HG03159 (cell line): ENCODE results near the gene SLC29A2.
"Not testable (repeated sequence)": the region's sequence is repeated elsewhere in the genome, so short reads cannot be mapped to it uniquely, and the experiment has no call there.

Source experiments
- ATAC-seq: cut with Tn5 transposase; IDR thresholded peaks from one replicate; pipeline ENCODE4 v1.9.1; 2021; ENCODE audit warnings: mild to moderate bottlenecking, moderate library complexity; ENCODE audit not compliant: unreplicated experiment

Gene SLC29A2

DNA sequence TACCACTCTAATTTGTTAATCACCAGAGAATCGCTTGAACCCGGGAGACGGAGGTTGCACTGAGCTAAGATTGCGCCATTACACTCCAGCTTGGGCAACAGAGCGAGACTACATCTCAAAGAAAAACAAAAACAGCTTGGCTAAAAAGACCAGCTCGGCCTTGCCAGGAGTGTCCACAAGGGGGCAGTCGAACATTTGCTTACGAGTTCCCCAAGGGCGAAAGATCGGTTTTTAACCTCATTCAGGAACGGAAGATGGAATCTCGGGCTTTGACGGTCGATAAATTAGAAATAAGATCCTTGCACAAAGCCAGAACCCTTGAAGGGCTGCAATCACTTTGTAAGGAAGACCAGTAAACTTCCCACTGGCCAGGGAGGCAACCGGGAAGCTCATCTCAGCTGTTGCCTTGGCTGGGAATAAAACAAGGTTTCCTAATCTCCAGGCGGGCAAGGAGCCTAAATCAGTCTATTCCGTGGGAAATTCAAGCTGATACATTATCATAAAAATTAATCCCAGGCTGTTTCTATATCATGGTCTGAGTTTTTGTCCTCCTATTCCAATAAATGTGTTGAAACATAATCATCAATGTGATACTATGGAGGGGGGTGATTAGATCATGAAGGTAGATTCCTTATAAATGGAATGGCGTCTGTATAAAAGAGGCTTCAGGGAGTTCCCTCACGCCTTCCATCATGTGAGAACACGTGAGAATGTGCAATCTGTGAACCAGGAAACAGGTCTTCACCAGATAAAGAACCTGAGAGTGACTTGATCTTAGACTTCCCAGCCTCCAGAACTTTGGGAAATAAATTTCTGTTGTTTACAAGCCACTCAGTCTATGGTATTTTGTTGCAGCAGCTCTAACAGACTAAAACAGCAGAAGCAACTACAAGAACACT is 14.9 kb upstream of the SLC29A2 start:
- ATAC-seq, result no peak

DNA sequence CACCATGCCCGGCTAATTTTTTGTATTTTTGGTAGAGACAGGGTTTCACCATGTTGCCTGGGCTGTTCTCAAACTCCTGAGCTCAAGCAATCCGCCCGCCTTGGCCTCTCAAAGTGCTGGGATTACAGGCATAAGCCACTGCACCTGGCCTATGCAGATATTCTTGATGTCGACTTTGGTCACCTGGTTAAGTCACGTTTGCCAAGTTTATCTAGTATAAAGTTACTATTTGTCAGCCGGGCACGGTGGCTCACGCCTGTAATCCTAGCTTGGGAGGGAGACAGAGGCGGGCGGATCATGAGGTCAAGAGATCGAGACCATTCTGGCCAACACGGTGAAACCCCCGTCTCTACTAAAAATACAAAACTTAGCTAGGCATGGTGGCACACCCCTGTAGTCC is 12.8 kb upstream of the SLC29A2 start:
- ATAC-seq, result not testable (repeated sequence)

DNA sequence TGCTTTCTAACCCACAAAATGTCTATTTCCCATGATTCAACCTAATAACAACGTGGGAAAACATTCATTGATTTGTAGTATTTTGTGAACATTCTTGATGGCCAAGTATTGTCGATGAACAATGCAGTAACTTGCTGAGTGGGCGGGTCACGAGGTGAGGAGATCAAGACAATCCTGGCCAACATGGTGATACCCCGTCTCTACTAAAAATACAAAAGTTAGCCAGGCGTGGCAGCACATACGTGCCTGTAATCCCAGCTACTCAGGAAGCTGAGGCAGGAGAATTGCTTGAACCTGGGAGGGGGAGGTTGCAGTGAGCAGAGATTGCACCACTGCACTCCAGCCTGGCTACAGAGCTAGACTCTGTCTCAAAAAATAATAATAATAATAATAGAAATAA is 8.7 kb upstream of the SLC29A2 start:
- not testable (repeated sequence) for ATAC-seq

DNA sequence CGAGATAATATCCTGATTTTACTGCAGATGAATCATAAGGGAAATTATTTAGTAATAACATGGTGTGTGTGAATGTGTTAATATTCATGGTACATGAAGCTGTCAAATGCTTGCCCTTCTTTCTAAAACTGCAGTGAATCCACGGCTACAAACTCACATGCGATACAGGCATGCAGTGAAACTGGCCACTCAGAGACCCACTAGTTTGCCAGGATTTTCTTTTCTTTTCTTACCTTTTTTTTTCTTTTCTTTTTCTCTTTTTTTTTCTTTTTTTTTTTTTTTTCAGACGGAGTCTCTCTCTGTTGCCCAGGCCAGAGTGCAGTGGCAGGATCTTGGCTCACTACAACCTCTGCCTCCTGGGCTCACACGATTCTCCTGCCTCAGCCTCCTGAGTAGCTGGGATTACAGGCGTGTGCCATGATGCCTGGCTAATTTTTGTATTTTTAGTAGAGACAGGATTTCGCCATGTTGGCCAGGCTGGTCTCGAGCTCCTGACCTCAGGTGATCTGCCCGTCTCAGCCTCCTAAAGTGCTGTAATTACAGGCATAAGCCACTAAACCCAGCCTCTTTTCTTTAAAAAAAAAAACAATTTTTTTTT is 2.2 kb upstream of the SLC29A2 start:
- not testable (repeated sequence) for ATAC-seq

DNA sequence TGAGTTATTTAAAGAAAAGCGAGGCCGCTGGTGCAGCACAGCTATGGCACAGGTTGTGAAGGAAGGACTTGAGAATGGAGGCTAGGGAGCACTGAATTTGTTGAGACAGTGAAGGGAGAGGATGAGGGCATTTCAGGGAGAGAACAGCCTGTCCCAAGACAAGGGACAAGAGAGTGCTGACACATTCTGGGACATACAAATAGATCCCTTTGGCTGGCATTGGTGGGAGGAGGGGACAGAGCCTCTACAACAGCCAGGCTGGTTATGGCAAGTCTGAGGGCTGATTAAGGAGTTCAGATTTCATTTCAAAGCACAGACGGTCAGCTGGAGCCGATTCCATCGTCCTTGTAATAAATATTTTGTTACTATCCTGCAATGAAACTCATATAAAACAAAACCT is 1.7 kb upstream of the SLC29A2 start:
- no peak for ATAC-seq

DNA sequence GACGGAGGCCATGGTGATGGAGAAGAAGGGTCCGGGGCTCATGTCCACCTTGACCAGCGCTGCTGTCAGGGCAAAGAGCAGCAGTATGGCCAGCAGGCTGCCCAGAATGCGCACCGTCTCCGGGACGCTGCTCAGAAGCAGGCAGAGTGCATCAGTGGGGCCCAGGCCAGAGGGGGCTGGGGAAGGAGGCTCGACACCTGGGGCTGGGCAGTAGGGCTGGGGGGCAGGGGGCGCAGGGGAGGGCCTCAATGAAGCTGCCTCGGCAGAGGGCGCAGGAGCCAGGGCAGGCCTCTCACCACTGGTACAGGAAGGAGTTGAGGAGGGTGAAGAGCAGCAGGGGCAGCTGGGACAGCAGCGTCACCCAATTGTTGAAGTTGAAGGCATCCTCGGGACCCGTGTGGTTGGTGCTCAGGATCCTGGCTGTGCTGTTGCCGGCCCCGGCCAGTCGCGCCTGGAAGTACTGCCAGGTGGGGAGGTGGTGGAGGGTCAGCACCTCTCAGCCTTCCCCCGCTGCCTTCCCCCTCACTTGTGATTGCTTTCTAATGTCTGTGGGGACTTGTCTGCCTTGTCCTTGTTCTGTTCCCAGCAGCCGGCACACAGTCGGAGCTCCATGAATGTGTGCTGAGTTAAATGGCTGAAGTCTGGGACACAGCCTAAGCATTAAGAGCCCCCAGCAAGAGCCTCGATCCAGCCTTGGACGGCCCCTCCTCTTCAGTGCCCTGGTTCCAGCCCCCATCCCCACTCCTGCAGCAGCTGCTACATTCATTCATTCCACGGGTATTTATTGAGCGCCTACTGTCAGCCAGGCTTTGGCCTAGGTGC is 2.3 kb downstream of the SLC29A2 start:
- no peak for ATAC-seq

DNA sequence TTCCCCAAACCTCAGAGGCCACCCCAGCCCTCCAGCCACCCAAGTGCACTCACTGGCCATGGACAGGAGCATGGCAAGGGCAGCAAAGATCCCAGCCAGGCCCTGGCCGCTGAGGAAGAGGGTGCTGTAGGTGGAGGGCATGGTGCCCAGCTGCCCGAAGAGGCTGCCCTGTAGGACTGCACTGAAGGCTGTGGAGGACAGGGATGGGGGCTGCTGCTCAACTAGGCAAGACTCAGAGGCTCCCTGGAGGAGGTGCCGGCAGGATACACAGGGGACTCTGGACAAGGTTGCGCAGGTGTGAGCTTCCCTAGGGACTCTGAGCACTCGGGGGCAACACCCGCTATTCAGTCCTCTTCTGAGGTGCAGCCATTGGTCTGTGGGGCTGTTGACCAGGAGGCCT is 3.1 kb downstream of the SLC29A2 start:
- ATAC-seq, result no peak

DNA sequence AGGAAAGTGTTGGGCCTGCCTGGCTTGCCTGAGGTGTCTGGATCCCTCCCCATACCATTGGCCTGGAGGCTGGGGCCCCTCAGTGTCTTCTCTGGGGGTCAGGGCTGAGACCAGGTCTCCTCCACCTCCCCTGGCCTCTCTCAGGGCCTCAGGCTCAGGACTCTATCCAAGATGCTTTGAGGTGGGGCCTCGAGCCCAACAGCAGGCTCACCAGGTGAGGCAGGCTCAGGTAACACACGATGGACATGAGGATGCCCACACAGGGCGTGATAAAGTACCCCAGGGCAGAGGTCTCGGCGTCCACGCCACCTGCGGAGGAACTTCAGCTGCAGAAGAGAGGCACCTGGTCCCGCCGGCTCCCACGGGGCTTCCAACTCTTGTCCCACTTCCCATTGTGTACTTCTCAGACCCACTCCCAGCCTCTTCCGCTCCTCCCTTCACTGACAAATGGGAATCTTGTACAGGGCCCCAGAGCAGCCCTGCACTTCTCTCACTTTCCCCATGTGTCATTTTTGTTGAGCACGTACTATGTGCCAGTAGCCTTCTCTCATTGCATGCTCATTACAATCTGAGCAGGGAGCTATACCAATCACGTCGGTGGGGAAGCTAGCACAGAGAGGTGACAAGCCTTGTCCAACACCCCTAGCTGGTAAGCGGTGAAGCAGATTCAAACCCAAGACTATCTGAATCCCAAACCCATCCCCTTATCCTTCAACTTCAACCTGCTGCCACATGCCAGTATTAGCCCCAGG is 3.8 kb downstream of the SLC29A2 start:
- no peak for ATAC-seq

DNA sequence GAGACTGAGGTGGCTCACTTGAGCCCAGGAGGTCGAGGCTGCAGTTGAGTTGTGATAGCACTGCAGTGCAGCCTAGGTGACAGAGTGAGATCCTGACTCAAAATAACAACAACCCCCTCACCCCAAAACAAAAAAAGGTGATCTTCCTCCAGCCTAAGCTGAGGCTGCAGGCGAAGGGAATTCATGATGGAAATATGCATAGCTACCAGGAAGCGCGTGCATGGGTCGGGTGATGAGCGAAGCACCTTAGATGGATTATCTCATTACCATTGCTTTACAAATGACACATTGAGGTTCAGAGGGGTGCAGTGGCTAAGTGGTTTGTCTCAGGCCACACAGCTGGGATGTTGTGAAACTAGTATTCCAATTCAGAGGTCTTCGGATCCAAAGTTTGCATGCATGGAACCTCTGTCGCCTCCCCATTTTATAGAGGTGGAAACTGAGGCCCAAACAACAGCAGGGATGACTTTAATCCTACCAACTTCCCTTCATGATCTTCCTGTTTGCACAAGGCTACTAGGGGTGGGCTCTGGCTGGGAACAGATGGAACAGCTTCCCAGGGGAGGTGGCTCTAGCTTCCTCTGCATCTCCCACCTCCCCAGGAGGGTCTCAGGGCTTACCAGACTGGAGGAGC is 4.6 kb downstream of the SLC29A2 start:
- no peak for ATAC-seq

DNA sequence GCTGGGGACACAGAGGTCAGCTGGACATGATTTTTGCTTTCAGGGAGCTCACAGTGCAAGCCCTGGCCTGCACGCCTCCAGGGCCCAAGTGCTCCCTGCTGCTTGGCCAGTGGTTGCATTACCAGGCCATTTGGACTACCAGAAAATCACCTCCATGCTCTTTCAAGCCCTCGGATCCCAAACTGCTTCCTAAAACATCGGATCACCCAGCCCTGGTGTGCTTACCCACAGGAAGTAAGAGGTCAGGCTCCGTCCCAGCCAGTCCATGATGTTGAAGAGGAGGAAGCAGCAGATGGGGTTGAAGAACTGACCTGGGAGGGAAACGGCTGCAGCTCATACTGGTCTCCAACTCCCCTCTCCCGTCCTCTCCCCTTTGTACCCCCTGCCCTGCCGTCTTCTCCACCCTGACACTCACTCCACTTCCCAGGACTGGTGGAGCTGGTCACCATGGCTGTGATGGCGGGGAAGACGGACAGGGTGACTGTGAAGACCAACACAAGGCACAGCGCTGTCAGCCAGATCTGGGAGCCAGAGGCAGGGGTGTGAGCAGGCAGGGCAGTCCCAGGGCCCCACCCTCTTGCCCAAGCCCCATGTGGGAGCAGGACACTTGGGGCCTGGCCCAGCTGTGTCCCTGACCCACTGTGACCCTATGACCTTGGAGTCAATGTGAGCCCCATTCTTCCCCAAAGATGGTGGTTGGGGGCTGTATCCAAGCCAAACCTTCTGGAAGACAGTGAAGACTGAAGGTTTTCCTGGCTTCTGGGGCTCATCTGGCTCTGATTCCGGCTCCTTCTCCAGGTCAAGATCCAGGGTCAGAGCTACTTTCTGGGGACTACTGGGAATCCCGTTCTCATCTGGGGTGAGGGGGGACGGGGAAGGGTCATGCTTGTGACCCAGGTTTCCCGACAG is 5.6 kb downstream of the SLC29A2 start:
- ATAC-seq, result no peak

DNA sequence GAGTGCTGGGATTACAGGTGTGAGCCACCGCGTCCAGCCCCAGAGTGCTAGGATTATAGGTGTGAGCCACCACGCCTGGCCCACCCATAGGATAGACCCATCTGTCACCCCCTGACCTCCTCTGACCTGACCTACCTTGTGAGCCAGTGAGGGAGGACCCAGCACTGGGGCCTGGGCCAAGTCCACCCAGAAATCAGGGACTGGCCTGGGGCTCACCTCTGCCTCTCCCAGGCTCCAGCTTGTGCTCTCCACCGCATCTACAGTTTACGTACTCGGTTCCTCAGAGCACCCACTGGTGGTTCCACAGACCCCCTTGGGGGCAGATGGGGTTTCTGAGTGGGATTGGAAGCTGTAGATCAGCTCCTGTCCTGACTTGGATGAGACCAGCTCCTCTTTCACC is 6.4 kb downstream of the SLC29A2 start:
- no peak for ATAC-seq

DNA sequence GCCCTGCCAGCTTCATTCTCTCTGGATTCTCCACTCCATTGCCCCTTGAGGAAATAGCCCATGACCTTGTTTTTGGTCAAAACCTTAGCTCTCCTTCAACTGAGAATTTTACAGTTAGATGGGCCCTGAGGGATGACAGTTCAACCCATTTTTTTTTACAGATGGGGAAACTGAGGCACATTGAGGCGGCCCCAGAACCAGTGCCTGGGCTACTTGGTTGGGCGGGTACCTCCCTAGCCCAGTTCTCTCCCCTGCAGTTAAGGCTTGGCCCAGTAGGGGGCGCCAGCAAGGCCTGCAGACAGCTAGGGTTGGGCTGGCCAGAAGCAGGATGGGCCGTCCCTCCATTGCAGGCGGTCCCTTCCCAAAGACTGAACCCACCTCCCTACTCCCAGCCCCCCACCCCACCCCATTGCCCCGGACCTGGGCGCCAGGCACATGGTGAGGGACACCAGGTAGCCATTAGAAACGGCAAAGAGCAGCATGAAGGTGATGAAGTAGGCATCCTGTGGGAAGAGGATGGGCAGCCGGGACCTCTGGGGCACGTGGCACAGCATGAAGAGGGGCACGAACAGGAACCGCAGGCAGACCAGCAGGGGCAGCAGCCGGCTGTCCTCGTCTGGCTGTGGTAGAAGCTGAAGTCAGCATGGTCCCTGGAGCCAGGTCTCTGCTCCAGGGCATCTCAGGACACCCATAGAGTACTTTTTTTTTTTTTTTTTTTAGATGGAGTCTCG is 7.6 kb downstream of the SLC29A2 start:
- ATAC-seq, result no peak

DNA sequence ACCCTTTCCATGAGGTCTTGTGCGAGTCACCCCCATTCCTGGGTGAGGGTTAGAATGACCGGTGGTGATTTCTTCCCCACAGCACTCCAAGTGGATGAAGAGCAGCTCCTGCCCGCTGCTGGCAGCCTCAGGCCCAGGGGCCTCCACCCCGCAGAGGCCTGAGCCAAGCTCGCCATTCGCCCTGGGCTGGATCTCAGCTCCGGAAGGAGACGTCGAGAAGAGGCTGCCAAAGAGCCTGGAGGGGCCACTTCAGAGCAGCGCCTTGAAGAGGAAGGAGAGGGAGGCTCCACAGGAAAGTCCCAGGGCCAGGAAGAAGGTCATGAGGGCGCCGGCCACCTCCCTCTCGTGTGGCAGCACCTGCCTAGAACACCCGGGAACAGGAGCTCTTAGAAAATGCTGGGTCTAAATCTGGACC is 8.4 kb downstream of the SLC29A2 start:
- ATAC-seq, result no peak

DNA sequence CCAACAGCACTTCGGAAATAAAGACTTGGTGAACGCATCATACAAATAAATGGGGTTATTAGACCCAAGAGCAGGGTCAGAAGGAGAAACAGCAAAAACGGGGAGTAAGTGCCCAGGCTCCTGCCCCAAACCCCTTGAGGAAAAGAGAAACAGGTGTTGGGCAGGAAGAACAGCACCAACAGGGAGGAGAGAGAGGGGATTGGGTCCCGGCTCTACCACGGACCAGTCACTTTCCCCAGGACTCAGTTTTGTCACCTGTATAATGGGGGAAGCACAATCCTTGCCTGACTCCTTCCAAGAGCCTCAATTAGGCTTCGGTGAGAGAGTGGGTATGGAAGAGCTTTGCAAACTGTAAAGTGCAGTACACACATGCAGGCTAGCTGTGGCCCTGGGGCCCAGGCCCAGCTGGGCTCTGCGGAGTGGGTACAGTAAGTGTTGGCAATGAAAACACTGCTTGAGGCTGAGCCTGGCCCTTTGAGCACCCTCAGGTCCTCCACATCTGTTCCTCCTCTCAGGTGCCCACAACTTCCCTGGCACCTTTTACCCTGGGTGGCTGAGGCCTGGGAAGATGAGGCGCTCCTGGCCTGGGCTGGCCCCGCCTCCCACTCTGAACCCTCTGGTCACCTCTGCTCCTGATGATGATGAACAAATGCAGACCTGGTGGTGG is 8.9 kb downstream of the SLC29A2 start:
- no peak for ATAC-seq

DNA sequence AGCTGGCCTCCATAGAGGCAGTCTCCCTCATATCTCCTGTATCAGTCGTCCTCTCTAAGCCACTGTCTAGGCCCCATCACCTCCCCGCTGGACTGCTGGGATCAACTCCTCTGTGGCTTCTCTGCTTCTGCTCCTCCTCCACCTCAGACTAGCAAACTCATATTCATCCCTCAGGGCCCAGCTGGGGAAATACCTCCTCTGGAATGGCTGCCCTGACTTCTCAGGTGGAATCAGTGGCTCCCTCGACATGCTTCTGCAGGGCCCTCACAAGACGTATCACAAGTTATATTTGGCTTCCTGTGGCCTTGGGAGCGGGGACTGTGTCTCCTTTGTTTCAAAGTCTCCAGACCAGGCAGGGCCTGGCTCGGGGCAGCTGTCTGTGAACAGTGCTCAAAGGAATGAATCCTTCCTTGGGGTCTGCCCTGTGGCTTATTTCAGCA is 10.0 kb downstream of the SLC29A2 start:
- no peak for ATAC-seq

DNA sequence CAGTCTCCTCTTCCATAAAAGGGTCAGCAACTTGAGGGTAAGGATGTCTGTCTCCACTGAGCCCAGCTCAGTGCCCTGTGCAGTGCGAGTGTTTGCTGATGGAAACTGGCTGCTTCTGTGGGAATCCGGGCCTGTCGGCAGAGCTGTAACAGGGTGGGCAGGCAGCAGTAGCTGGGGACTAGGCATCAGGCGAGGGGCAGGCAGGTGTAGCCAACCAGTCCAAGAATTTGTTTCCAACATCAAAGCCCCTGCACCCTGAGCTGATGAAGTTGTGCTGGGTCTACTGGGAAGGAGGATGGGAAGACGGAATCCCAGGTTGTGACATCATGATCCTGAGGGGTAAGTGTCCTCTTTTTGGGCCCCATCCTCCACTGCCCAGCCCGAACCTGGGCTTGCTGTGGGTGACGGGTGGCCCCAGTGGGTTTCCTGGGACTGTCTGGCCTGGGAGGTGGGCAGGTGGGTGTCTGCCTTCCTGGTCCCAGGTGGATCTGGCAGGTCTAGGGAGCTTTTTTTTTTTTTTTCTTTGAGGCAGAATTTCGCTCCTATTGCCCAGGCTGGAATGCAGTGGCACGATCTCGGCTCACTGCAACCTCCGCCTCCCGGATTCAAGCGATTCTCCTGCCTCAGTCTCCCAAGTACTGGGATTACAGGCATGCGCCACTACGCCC is 11.0 kb downstream of the SLC29A2 start:
- ATAC-seq, result no peak

DNA sequence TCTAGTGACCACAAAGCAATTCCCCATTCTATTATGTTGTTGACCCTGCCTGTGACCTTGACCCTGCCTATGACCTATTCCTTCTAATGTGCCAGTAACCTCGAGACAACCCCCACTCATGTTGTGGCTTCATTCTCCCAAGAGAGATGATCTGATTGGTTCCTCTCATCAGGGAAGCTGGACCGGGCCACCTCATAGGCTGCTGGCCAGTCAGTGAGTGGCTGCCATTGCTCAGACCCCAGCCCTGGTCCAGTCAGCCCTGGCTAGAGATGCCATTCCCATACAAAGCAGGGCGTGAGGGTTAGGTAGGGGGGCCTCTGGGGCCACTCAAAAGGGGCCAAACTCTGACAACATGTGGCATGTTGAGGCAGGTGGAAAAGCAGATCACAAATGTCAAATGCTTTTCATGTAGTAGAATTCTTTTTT is 11.9 kb downstream of the SLC29A2 start:
- no peak for ATAC-seq
